Calu3 (cell line): ENCODE data around the gene PSMA5. TPM values are rescaled to one million over a fixed set of nuclear protein-coding genes. Genes with fewer than 3 reads are reported as not detected.

Source experiments
- BruUV-seq: library from RNA; stranded (reverse); fragments of 400-500 nt; replicated peaks from 2 replicates; lab custom pipeline; 2021; lab: Mats Ljungman, UMichigan
- CTCF ChIA-PET: fragments of 300-600 bp; sonication (Branson Sonifier 250); formaldehyde crosslinking; loops from one replicate; lab custom pipeline; 2022; ENCODE audit warnings: antibody characterized with exemption; lab: Charles Lee
- DNase-seq: peaks from one replicate; pipeline ENCODE4 v3.0.0; 2022
- H3K27ac Mint-ChIP-seq: one replicate; pipeline ENCODE4 v1.8.0; 2022; ENCODE audit warnings: mixed read lengths; ENCODE audit not compliant: unreplicated experiment
- H3K27me3 Mint-ChIP-seq: one replicate; pipeline ENCODE4 v1.8.0; 2022; ENCODE audit warnings: mixed read lengths; ENCODE audit not compliant: unreplicated experiment
- H3K36me3 Mint-ChIP-seq: one replicate; pipeline ENCODE4 v1.8.0; 2022; ENCODE audit warnings: mild to moderate bottlenecking, moderate library complexity, mixed read lengths; ENCODE audit not compliant: insufficient read depth, unreplicated experiment
- H3K4me1 Mint-ChIP-seq: one replicate; pipeline ENCODE4 v1.8.0; 2022; ENCODE audit warnings: mild to moderate bottlenecking, low read depth, mixed read lengths; ENCODE audit not compliant: unreplicated experiment
- H3K4me3 Mint-ChIP-seq: one replicate; pipeline ENCODE4 v1.8.0; 2022; ENCODE audit warnings: mild to moderate bottlenecking, low read depth, moderate library complexity, mixed read lengths; ENCODE audit not compliant: unreplicated experiment
- H3K9me3 Mint-ChIP-seq: one replicate; pipeline ENCODE4 v1.8.0; 2022; ENCODE audit warnings: low read depth, mixed read lengths; ENCODE audit not compliant: unreplicated experiment
- CTCF ChIP-seq: fragments of 200-600 bp; IDR thresholded peaks from one replicate; pipeline ENCODE4 v1.8.0; 2022; ENCODE audit warnings: antibody characterized with exemption; ENCODE audit not compliant: unreplicated experiment
- intact Hi-C: fragments of 100-400 bp; cut with micrococcal nuclease; formaldehyde crosslinking; loops from one replicate; pipeline ENCODE4 v1.10.0; 2022; ENCODE audit not compliant: unreplicated experiment
- total RNA-seq: library from RNA; stranded (reverse); gene quantifications from 2 replicates; pipeline ENCODE4 v1.2.3, GENCODE V29; 2022

Gene PSMA5
- total RNA-seq, 1 experiment from 2014 or later: 121 TPM

GRCh38 chr1:109467301-109467777 is 41.1 kb upstream of the PSMA5 start:
- no peak overlapping the region for H3K27ac Mint-ChIP-seq
- H3K27me3 Mint-ChIP-seq: peaks cover 91% of the 10 kb centered on the region
- no peaks in the 10 kb centered on the region for H3K4me1 Mint-ChIP-seq
- CTCF ChIA-PET: no interaction called here
- DNase-seq: no peak
- TF ChIP-seq CTCF: no peak
- intact Hi-C loops: no loop called here
- no peaks in the 10 kb centered on the region for H3K9me3 Mint-ChIP-seq
- peak overlapping the region; percentile 55 for H3K4me3 Mint-ChIP-seq
- BruUV-seq: no TSS peak
- H3K36me3 Mint-ChIP-seq: no peaks in the 10 kb centered on the region

- peaks cover 95% of the 10 kb centered on the region for H3K27me3 Mint-ChIP-seq
- no peaks in the 10 kb centered on the region for H3K36me3 Mint-ChIP-seq
- H3K4me1 Mint-ChIP-seq: no peaks in the 10 kb centered on the region
- TF ChIP-seq CTCF: no peak
- H3K9me3 Mint-ChIP-seq: no peaks in the 10 kb centered on the region
- DNase-seq: peak; percentile 25
- no TSS peak for BruUV-seq
- intact Hi-C loops: no loop called here
- peak within 1 kb of the TSS; percentile 55 for H3K4me3 Mint-ChIP-seq
- CTCF ChIA-PET: interaction anchor here (0.6 kb wide), 1 partner anchor 17 kb away, joined by 5 read pairs; the partner anchor contains the start of gene ATXN7L2
- H3K27ac Mint-ChIP-seq: no peak within 1 kb of the TSS
These were observed 40.4 kb upstream of the PSMA5 start, which contains the start of gene SYPL2 for GRCh38 chr1:109466452-109467300. Gene SYPL2, plus strand, starts transcription at chr1:109466546. Its CDS starts 298 bp downstream, at chr1:109466844.

GRCh38 chr1:109466125-109466451 is 39.8 kb upstream of the PSMA5 start:
- Mint-ChIP-seq H3K9me3 (no peaks in the 10 kb centered on the region), H3K36me3 (no peaks in the 10 kb centered on the region), H3K4me1 (no peaks in the 10 kb centered on the region), H3K27ac (no peak overlapping the region), H3K4me3 (peak overlapping the region; percentile 55), H3K27me3 (peaks cover 97% of the 10 kb centered on the region)
- intact Hi-C loops: no loop called here
- CTCF ChIA-PET: interaction anchor here (0.6 kb wide), 1 partner anchor 17 kb away, joined by 5 read pairs; the partner anchor contains the start of gene ATXN7L2
- TF ChIP-seq CTCF: no peak
- BruUV-seq: no TSS peak
- DNase-seq: no peak

- CTCF ChIA-PET: no interaction called here
- intact Hi-C loops: no loop called here
- no peaks in the 10 kb centered on the region for H3K9me3 Mint-ChIP-seq
- peaks cover 46% of the 10 kb centered on the region for H3K27me3 Mint-ChIP-seq
- H3K4me1 Mint-ChIP-seq: no peaks in the 10 kb centered on the region
- H3K27ac Mint-ChIP-seq: no peak overlapping the region
- no peak for TF ChIP-seq CTCF
- no TSS peak for BruUV-seq
- no peak for DNase-seq
- no peak overlapping the region for H3K4me3 Mint-ChIP-seq
- no peaks in the 10 kb centered on the region for H3K36me3 Mint-ChIP-seq
These were observed 31.6 kb upstream of the PSMA5 start for GRCh38 chr1:109457819-109458218.
